ENCODE measurements around the gene TSN. TPM values are rescaled to one million over a fixed set of nuclear protein-coding genes. Genes with fewer than 3 reads are reported as not detected.
"Not testable (repeated sequence)": the region's sequence is repeated elsewhere in the genome, so short reads cannot be mapped to it uniquely, and the experiment has no call there.

The TSN gene
- total RNA-seq, 1 experiment from 2014 or later = 87.3 TPM

DNA sequence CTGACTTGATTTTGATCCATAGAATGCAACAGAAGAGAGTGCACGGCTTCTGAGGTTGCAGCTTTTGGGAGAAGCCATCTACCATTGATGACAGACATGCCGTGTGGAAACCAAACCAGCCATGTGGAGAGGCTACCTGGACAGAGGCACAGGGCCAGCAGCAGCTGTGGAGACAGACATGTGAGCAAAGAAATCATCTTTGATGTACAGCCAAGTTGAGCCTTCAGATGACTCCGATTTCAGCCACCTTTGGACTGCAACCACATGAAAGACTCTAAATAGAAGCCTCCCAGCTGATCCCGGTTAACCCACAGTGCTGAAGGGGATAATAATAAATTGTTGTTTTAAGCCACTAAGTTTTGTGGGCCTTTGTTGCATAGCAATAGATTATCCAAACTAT lies 54.2 kb downstream of the TSN start:
- peaks cover 56% of the 10 kb centered on the region for H3K4me1 Mint-ChIP-seq
- H3K27me3 Mint-ChIP-seq (ENCODE audit: low read depth) = peaks cover 11% of the 10 kb centered on the region
- ChIA-PET CTCF (interaction anchor here (0.7 to 1.0 kb wide), 3 partner anchors 92 to 454 kb away, joined by 3 read pairs; no protein-coding TSS in a partner anchor), POLR2A (no interaction called here)
- H3K27ac Mint-ChIP-seq = no peak overlapping the region
- no peak overlapping the region for H3K4me3 Mint-ChIP-seq
- no peak for DNase-seq (ENCODE audit: low spot score)
- no peak for ATAC-seq
- TF ChIP-seq, protein P1, sequence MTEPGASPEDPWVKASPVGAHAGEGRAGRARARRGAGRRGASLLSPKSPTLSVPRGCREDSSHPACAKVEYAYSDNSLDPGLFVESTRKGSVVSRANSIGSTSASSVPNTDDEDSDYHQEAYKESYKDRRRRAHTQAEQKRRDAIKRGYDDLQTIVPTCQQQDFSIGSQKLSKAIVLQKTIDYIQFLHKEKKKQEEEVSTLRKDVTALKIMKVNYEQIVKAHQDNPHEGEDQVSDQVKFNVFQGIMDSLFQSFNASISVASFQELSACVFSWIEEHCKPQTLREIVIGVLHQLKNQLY (CRISPR knock-in tag; IDR thresholded peaks at IDR 0.05) = no peak
- no peak for TF ChIP-seq ZNF671 (CRISPR knock-in tag; IDR thresholded peaks at IDR 0.05)
- TF ChIP-seq CREB1 (CRISPR knock-in tag; IDR thresholded peaks at IDR 0.05) = no peak
- TF ChIP-seq NFYB (CRISPR knock-in tag; conservative IDR thresholded peaks at IDR 0.05; ENCODE audit: low read depth) = no peak
- TF ChIP-seq GRHL2 (CRISPR knock-in tag; IDR thresholded peaks at IDR 0.05; ENCODE audit: insufficient replicate concordance, severe bottlenecking) = no peak
- no peak for TF ChIP-seq JUN (CRISPR knock-in tag; IDR thresholded peaks at IDR 0.05)
- TF ChIP-seq HMGA2 (CRISPR knock-in tag; IDR thresholded peaks at IDR 0.05) = no peak
- TF ChIP-seq CREM (CRISPR knock-in tag; IDR thresholded peaks at IDR 0.05) = no peak
- TF ChIP-seq, protein P2, sequence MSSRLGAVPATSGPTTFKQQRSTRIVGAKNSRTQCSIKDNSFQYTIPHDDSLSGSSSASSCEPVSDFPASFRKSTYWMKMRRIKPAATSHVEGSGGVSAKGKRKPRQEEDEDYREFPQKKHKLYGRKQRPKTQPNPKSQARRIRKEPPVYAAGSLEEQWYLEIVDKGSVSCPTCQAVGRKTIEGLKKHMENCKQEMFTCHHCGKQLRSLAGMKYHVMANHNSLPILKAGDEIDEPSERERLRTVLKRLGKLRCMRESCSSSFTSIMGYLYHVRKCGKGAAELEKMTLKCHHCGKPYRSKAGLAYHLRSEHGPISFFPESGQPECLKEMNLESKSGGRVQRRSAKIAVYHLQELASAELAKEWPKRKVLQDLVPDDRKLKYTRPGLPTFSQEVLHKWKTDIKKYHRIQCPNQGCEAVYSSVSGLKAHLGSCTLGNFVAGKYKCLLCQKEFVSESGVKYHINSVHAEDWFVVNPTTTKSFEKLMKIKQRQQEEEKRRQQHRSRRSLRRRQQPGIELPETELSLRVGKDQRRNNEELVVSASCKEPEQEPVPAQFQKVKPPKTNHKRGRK (CRISPR knock-in tag; IDR thresholded peaks at IDR 0.05; ENCODE audit: borderline replicate concordance) = no peak
- H3K36me3 Mint-ChIP-seq = peaks cover 12% of the 10 kb centered on the region
- H3K9me3 Mint-ChIP-seq = peaks cover 11% of the 10 kb centered on the region

DNA sequence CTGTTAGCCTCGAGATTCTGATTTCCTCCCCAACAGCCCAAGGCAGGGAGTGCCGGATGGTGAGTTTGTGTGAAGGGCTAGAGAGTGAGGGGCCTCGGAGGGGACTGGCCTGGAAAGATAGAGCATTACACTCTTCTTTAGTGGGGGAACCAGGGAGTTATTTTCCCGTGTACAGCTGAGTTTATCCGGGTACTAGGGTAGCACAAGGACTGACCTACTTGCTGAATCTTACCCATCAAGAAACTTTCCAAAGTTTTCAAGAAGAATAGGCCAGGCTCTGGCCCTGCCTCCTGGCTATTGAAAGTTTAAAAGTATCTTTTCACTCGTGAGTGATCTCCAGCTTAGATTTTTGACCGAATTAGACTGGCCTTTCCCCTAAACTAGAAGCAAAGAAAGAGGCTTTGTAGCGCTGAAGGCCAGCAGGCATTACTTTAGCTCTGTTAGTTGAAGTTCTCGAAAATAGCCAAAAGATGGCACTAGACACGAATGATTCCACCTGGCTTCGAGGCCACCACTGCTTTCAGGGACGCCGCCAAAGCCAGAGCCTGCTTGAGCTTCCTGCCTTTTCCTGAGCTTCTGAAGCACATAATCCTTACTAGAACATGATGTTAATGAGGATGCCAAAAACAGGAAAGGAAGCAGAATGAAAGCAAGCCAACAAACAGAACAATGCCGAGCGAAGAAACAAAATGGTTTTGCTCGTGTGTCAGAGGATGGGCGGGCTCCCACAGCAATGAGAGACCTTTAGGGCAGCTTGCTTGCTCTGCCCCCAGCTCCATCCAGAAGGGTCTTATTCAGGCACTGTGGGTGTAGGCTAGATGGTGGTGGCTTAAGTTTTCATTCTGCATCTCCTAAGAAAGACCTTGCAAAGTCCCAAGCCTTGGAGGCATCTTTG lies 55.8 kb downstream of the TSN start:
- ChIA-PET POLR2A (interaction anchor here (1.3 kb wide), 1 partner anchor 33 kb away, joined by 5 read pairs; no protein-coding TSS in a partner anchor), CTCF (interaction anchor here (0.6 to 1.9 kb wide), 73 partner anchors 10 to 707 kb away, joined by 3 to 28 read pairs (median 4); partner anchors contain the start of genes NIFK and RNU4ATAC)
- no peak overlapping the region for H3K27ac Mint-ChIP-seq
- peaks cover 11% of the 10 kb centered on the region for H3K27me3 Mint-ChIP-seq (ENCODE audit: low read depth)
- peak; percentile 91 for ATAC-seq
- no peak overlapping the region for H3K4me3 Mint-ChIP-seq
- DNase-seq (ENCODE audit: low spot score) = peak; percentile 66
- H3K9me3 Mint-ChIP-seq = peaks cover 11% of the 10 kb centered on the region
- no peak for TF ChIP-seq NR3C1 (CRISPR knock-in tag; conservative IDR thresholded peaks at IDR 0.05; ENCODE audit: low read depth)
- TF ChIP-seq, protein P3, sequence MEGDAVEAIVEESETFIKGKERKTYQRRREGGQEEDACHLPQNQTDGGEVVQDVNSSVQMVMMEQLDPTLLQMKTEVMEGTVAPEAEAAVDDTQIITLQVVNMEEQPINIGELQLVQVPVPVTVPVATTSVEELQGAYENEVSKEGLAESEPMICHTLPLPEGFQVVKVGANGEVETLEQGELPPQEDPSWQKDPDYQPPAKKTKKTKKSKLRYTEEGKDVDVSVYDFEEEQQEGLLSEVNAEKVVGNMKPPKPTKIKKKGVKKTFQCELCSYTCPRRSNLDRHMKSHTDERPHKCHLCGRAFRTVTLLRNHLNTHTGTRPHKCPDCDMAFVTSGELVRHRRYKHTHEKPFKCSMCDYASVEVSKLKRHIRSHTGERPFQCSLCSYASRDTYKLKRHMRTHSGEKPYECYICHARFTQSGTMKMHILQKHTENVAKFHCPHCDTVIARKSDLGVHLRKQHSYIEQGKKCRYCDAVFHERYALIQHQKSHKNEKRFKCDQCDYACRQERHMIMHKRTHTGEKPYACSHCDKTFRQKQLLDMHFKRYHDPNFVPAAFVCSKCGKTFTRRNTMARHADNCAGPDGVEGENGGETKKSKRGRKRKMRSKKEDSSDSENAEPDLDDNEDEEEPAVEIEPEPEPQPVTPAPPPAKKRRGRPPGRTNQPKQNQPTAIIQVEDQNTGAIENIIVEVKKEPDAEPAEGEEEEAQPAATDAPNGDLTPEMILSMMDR (IDR thresholded peaks at IDR 0.05) = peak; percentile 21; the same call in 1 of the 2 replicates
- H3K36me3 Mint-ChIP-seq = peaks cover 12% of the 10 kb centered on the region
- H3K4me1 Mint-ChIP-seq = peaks cover 44% of the 10 kb centered on the region

DNA sequence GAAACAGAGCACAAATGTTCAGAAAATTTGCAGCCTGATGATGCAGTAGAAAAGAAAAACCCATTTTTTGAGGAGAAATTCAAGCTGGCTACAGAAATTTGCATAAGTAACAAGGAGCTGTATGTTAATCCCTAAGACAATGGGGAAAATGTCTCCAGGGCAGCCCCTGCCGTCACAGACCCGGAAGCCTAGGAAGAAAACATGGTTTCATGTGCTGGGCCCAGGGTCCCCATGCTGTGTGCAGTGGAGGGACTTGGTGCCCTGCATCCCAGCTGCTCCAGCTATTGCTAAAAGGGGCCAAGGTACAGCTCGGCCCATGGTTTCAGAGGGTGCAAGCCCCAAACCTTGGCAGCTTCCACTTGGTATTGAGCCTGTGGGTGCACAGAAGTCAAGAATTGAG lies 57.6 kb downstream of the TSN start:
- CTCF ChIA-PET = interaction anchor here (1.0 to 1.7 kb wide), 2 partner anchors 69 to 488 kb away, joined by 3 read pairs; no protein-coding TSS in a partner anchor
- peak; percentile 56 for ATAC-seq
- Mint-ChIP-seq H3K4me1 (peaks cover 44% of the 10 kb centered on the region), H3K27me3 (ENCODE audit: low read depth) (peaks cover 13% of the 10 kb centered on the region), H3K9me3 (peaks cover 20% of the 10 kb centered on the region), H3K36me3 (peaks cover 12% of the 10 kb centered on the region)
- DNase-seq (ENCODE audit: low spot score); H3K27ac Mint-ChIP-seq; H3K4me3 Mint-ChIP-seq; POLR2A ChIA-PET: not testable (repeated sequence)

DNA sequence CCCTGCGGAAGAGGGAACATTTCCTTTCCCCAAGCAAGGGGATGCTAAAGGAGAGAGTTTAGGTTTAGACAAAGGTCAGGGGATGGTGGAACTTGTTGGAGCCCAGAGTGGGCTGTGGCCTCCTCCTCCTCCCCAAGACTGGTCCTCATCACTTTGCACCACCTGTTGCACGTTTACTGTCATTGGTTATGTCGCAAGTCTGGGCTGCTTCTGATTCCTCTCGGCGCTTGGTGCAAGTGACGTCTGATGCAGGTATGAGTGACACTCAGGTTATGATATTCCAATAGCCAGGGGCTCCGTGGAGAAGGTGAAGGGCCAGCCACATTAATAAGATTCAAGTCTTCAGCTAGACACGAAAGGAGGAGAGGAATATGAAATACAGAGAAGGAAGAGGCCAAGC lies 59.8 kb downstream of the TSN start:
- H3K36me3 Mint-ChIP-seq = peaks cover 12% of the 10 kb centered on the region
- H3K27ac Mint-ChIP-seq = no peak overlapping the region; the same call in 1 of the 2 replicates
- peaks cover 49% of the 10 kb centered on the region for H3K4me1 Mint-ChIP-seq
- TF ChIP-seq, protein P4, sequence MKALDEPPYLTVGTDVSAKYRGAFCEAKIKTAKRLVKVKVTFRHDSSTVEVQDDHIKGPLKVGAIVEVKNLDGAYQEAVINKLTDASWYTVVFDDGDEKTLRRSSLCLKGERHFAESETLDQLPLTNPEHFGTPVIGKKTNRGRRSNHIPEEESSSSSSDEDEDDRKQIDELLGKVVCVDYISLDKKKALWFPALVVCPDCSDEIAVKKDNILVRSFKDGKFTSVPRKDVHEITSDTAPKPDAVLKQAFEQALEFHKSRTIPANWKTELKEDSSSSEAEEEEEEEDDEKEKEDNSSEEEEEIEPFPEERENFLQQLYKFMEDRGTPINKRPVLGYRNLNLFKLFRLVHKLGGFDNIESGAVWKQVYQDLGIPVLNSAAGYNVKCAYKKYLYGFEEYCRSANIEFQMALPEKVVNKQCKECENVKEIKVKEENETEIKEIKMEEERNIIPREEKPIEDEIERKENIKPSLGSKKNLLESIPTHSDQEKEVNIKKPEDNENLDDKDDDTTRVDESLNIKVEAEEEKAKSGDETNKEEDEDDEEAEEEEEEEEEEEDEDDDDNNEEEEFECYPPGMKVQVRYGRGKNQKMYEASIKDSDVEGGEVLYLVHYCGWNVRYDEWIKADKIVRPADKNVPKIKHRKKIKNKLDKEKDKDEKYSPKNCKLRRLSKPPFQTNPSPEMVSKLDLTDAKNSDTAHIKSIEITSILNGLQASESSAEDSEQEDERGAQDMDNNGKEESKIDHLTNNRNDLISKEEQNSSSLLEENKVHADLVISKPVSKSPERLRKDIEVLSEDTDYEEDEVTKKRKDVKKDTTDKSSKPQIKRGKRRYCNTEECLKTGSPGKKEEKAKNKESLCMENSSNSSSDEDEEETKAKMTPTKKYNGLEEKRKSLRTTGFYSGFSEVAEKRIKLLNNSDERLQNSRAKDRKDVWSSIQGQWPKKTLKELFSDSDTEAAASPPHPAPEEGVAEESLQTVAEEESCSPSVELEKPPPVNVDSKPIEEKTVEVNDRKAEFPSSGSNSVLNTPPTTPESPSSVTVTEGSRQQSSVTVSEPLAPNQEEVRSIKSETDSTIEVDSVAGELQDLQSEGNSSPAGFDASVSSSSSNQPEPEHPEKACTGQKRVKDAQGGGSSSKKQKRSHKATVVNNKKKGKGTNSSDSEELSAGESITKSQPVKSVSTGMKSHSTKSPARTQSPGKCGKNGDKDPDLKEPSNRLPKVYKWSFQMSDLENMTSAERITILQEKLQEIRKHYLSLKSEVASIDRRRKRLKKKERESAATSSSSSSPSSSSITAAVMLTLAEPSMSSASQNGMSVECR (CRISPR knock-in tag; IDR thresholded peaks at IDR 0.05; ENCODE audit: borderline replicate concordance) = no peak
- no peak for TF ChIP-seq KAT7 (CRISPR knock-in tag; IDR thresholded peaks at IDR 0.05; ENCODE audit: borderline replicate concordance)
- TF ChIP-seq SMAD3 (CRISPR knock-in tag; IDR thresholded peaks at IDR 0.05; ENCODE audit: borderline replicate concordance) = no peak
- TF ChIP-seq RELA (CRISPR knock-in tag; IDR thresholded peaks at IDR 0.05; ENCODE audit: borderline replicate concordance) = no peak
- TF ChIP-seq, protein P5, sequence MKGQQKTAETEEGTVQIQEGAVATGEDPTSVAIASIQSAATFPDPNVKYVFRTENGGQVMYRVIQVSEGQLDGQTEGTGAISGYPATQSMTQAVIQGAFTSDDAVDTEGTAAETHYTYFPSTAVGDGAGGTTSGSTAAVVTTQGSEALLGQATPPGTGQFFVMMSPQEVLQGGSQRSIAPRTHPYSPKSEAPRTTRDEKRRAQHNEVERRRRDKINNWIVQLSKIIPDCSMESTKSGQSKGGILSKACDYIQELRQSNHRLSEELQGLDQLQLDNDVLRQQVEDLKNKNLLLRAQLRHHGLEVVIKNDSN (CRISPR knock-in tag; IDR thresholded peaks at IDR 0.05) = no peak
- peaks cover 13% of the 10 kb centered on the region for H3K27me3 Mint-ChIP-seq (ENCODE audit: low read depth)
- CTCF ChIA-PET = no interaction called here
- no peak for DNase-seq (ENCODE audit: low spot score)
- peaks cover 20% of the 10 kb centered on the region for H3K9me3 Mint-ChIP-seq
- POLR2A ChIA-PET = no interaction called here
- H3K4me3 Mint-ChIP-seq = no peak overlapping the region
- no peak for ATAC-seq

Measured in WTC11 (cell line).